Vagina (tissue), 2 donors: ENCODE measurements around the gene MYH9. TPM values are rescaled to one million over a fixed set of nuclear protein-coding genes. Genes with fewer than 3 reads are reported as not detected.

Experiments used
- DNase-seq, 2 donors: peaks; one replicate each; pipeline ENCODE4 v3.0.0-alpha.2; 2017; ENCODE audit errors: extremely low spot score in 2 of 2
- H3K27ac ChIP-seq: fragments of 200-600 bp; sonication (generic); one replicate; pipeline ENCODE4 v1.5.1; 2019
- H3K27me3 ChIP-seq: fragments of 200-600 bp; sonication (generic); one replicate; pipeline ENCODE4 v1.5.1; 2019
- H3K36me3 ChIP-seq, 2 donors: fragments of 200-600 bp; sonication (generic); one replicate each; pipeline ENCODE4 v1.5.1; 2017 to 2019
- H3K4me1 ChIP-seq: fragments of 200-600 bp; sonication (generic); one replicate; pipeline ENCODE4 v1.5.1; 2019
- H3K4me3 ChIP-seq, 2 donors: fragments of 200-600 bp; sonication (generic); 1 replicate in 1 of 2; 2 replicates in 1 of 2; pipeline ENCODE4 v1.5.1; 2016 to 2019
- H3K9me3 ChIP-seq: fragments of 200-600 bp; sonication (generic); one replicate; pipeline ENCODE4 v1.5.1; 2019
- POLR2A ChIP-seq, 2 donors: fragments of 450-650 bp; IDR thresholded peaks; one replicate each; pipeline ENCODE4 v1.6.1; 2017; ENCODE audit warnings: antibody characterized with exemption in 2 of 2, mild to moderate bottlenecking in 2 of 2, moderate library complexity in 2 of 2
- POLR2AphosphoS5 ChIP-seq, 2 donors: sonication (generic); formaldehyde crosslinking; IDR thresholded peaks; one replicate each; pipeline ENCODE4 v1.9.0; 2017; ENCODE audit warnings: antibody characterized with exemption in 2 of 2, mild to moderate bottlenecking in 2 of 2, low read depth in 1 of 2; ENCODE audit not compliant: insufficient read depth in 1 of 2
- intact Hi-C: fragments of 100-400 bp; cut with DNase I; formaldehyde crosslinking; loops from one replicate; pipeline ENCODE4 v1.15.1; 2023
- total RNA-seq: library from RNA; depleted of rRNA; stranded (reverse); fragments of >200 nt; gene quantifications from one replicate; pipeline ENCODE4 v1.2.3, GENCODE V29; 2016
- TF ChIP-seq, protein P1 (sequence below), 3 experiments: fragments of 450-650 bp in 2 of 3; fragments of 200-600 bp in 1 of 3; sonication (generic) in 1 of 3; IDR thresholded peaks; one replicate each; pipeline ENCODE4 v1.5.1; 2017 to 2019; ENCODE audit warnings: antibody characterized with exemption in 3 of 3, mild to moderate bottlenecking in 2 of 3, moderate library complexity in 2 of 3

Gene MYH9
- total RNA-seq, 1 donor from 2014 or later: 333 TPM

DNA sequence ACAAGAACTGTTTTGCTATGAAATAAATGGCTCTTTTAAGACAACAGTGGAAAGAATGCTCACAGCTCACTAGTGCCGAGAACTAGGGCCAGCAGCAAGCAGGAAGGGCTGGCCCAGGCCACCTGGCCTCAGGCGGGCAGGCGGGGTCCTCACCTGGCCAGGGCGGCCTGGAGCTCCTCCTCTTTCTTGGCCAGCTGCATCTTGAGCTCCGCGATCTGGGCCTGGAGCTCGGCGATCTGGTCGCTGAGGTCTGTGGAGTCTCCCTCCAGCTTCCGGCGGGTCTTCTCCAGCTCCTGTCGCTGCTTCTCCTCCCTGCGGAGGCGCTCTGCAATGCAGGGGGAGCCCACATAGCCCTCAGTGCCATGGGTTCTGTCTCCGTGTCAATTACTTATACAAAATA lies 91.1 kb downstream of the MYH9 start:
- TF ChIP-seq POLR2A (IDR thresholded peaks at IDR 0.05): no peak
- no peak for TF ChIP-seq POLR2AphosphoS5 (IDR thresholded peaks at IDR 0.05; ENCODE audit: insufficient read depth in 1 of 2, low read depth in 1 of 2)
- TF ChIP-seq, protein P1, sequence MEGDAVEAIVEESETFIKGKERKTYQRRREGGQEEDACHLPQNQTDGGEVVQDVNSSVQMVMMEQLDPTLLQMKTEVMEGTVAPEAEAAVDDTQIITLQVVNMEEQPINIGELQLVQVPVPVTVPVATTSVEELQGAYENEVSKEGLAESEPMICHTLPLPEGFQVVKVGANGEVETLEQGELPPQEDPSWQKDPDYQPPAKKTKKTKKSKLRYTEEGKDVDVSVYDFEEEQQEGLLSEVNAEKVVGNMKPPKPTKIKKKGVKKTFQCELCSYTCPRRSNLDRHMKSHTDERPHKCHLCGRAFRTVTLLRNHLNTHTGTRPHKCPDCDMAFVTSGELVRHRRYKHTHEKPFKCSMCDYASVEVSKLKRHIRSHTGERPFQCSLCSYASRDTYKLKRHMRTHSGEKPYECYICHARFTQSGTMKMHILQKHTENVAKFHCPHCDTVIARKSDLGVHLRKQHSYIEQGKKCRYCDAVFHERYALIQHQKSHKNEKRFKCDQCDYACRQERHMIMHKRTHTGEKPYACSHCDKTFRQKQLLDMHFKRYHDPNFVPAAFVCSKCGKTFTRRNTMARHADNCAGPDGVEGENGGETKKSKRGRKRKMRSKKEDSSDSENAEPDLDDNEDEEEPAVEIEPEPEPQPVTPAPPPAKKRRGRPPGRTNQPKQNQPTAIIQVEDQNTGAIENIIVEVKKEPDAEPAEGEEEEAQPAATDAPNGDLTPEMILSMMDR (IDR thresholded peaks at IDR 0.05): no peak
- no peak for DNase-seq
- intact Hi-C loops: no loop called here
- Histone ChIP-seq H3K9me3 (no peaks in the 10 kb centered on the region), H3K27ac (no peak overlapping the region), H3K4me3 (no peak overlapping the region), H3K4me1 (no peaks in the 10 kb centered on the region), H3K27me3 (no peaks in the 10 kb centered on the region), H3K36me3 (peaks cover 23 to 100% of the 10 kb centered on the region in 2 donors)

DNA sequence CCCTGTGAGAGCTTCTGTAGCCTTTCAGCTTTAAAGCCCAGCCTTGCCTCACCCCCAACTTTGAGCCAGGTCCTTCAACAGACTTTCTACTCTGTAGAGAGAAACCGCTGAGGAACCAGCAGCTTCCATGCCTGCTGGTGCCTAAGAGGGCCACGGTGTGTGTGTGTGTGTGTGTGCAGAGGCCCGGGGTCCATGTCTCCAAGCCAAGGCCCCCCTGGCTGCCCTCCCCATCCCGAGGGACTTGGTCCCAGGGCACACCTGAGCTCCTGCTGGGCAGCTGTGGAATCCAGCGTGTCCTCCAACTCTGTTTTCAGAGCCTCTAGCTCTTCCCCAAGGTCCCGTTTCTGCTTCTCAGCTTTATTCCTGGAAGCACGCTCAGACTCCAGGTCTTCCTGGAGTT lies 92.5 kb downstream of the MYH9 start:
- H3K4me1 ChIP-seq: no peaks in the 10 kb centered on the region
- H3K36me3 ChIP-seq: peaks cover 23 to 89% of the 10 kb centered on the region in 2 donors
- H3K9me3 ChIP-seq: no peaks in the 10 kb centered on the region
- no peak for TF ChIP-seq POLR2AphosphoS5 (IDR thresholded peaks at IDR 0.05; ENCODE audit: insufficient read depth in 1 of 2, low read depth in 1 of 2)
- TF ChIP-seq, protein P1 (IDR thresholded peaks at IDR 0.05): no peak
- TF ChIP-seq POLR2A (IDR thresholded peaks at IDR 0.05): no peak
- no peak overlapping the region for H3K4me3 ChIP-seq
- no peak overlapping the region for H3K27ac ChIP-seq
- H3K27me3 ChIP-seq: no peaks in the 10 kb centered on the region
- intact Hi-C loops: no loop called here
- no peak for DNase-seq

DNA sequence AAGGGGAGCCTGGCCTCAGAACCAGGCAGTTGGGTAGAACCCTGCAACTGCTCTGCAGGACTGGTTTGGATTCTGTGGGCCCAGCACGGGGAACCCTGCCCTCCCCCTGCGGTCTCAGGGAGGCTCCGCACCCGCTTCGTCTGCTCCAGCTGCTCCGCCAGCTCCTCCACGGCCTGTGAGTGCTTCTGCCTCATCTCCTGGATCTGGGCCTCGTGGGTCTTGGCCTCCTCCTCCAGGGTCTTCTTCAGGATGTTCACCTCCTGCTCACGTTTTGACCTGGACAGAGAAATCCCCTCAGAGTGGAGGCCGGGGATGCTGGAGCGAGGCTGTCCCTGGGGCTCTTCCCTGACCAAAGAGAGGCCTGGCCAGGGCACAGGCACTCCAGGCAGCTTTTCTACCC lies 93.0 kb downstream of the MYH9 start:
- H3K4me1 ChIP-seq: no peaks in the 10 kb centered on the region
- H3K36me3 ChIP-seq: peaks cover 21 to 87% of the 10 kb centered on the region in 2 donors
- TF ChIP-seq POLR2A (IDR thresholded peaks at IDR 0.05) (no peak), POLR2AphosphoS5 (IDR thresholded peaks at IDR 0.05; ENCODE audit: insufficient read depth in 1 of 2, low read depth in 1 of 2) (no peak)
- TF ChIP-seq, protein P1 (IDR thresholded peaks at IDR 0.05): no peak
- no peaks in the 10 kb centered on the region for H3K27me3 ChIP-seq
- H3K27ac ChIP-seq: no peak overlapping the region
- intact Hi-C loops: no loop called here
- no peak for DNase-seq
- H3K9me3 ChIP-seq: no peaks in the 10 kb centered on the region
- no peak overlapping the region for H3K4me3 ChIP-seq

DNA sequence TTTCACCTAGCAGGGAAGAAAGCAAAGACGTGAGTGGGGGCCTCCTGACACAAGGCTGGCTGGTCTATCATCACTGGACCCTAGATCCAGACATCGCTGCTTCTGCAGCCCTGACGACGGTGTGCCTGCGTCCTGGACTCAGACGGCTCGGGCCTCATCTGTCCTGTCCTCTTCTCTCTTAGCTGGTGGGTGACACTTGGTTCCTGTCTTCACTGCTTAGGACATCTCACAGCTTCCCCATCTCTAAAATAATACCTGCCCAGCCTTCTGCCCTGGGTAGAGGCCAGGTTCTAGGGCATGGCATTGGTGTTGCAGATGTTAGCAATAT lies 93.5 kb downstream of the MYH9 start:
- Histone ChIP-seq H3K4me1 (no peaks in the 10 kb centered on the region), H3K4me3 (no peak overlapping the region), H3K27me3 (no peaks in the 10 kb centered on the region), H3K9me3 (no peaks in the 10 kb centered on the region), H3K36me3 (peaks cover 18 to 87% of the 10 kb centered on the region in 2 donors), H3K27ac (no peak overlapping the region)
- no peak for DNase-seq
- intact Hi-C loops: no loop called here
- no peak for TF ChIP-seq POLR2A (IDR thresholded peaks at IDR 0.05)
- TF ChIP-seq, protein P1 (IDR thresholded peaks at IDR 0.05): no peak
- no peak for TF ChIP-seq POLR2AphosphoS5 (IDR thresholded peaks at IDR 0.05; ENCODE audit: insufficient read depth in 1 of 2, low read depth in 1 of 2)

DNA sequence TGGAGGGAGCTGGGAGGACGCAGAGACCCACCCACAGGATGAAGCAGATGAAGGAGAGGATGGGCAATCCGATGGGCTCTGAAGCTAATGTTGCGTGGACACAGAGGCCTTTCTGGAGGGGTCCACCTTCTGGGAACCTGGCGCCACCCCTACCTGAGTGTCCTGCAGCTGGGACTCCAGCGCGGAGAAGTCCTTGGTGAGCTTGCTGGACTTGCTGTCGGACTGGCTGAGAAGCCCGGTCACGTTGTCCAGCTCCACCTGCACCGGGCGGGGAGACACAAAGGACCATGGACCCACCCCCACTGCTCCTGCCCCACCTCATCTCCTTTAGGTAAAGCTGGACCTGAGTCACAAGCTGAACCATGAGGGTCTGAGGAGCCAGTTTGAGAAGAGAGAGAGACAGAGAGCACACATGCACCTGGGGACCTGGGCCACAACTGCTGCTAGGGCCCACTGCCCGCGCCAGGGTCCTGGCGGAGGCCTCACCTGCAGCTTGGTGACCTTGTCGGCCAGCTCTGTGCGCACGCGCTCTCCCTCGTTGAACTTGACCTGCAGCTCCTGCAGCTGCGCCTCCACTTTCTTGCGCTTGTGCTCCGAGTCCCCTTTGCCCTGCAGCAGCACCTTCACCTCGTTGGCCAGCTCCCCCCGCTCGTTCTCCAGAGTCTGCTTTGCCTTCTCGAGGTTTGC lies 94.0 kb downstream of the MYH9 start:
- no peak overlapping the region for H3K27ac ChIP-seq
- H3K36me3 ChIP-seq: peaks cover 19 to 87% of the 10 kb centered on the region in 2 donors
- H3K9me3 ChIP-seq: no peaks in the 10 kb centered on the region
- no peaks in the 10 kb centered on the region for H3K4me1 ChIP-seq
- no peak for TF ChIP-seq POLR2A (IDR thresholded peaks at IDR 0.05)
- TF ChIP-seq, protein P1 (IDR thresholded peaks at IDR 0.05): no peak
- TF ChIP-seq POLR2AphosphoS5 (IDR thresholded peaks at IDR 0.05; ENCODE audit: insufficient read depth in 1 of 2, low read depth in 1 of 2): no peak
- no peak for DNase-seq
- no peaks in the 10 kb centered on the region for H3K27me3 ChIP-seq
- intact Hi-C loops: no loop called here
- H3K4me3 ChIP-seq: no peak overlapping the region
